Mononuclear cell (primary cell): ENCODE results near the gene MYO1D. TPM values are rescaled to one million over a fixed set of nuclear protein-coding genes. Genes with fewer than 3 reads are reported as not detected.

Source experiments
- H3K27me3 ChIP-seq: 2 replicates; pipeline ENCODE4 v1.6.0; 2011; ENCODE audit warnings: low read length, control low read depth; ENCODE audit not compliant: insufficient read depth
- H3K4me1 ChIP-seq: 2 replicates; pipeline ENCODE4 v1.5.1; 2011; ENCODE audit warnings: mild to moderate bottlenecking, low read length, control low read depth; ENCODE audit not compliant: insufficient read depth
- H3K4me3 ChIP-seq: 2 replicates; pipeline ENCODE4 v1.5.1; 2011; ENCODE audit warnings: mild to moderate bottlenecking, low read length, moderate library complexity
- H3K9me3 ChIP-seq: 2 replicates; pipeline ENCODE4 v1.5.1; 2011; ENCODE audit warnings: low read depth, mild to moderate bottlenecking, control low read depth, low read length
- total RNA-seq: library from RNA; depleted of rRNA; stranded (reverse); fragments of >200 nt; gene quantifications from one replicate; pipeline ENCODE4 v1.2.3, GENCODE V29; 2012

MYO1D gene
- total RNA-seq, 1 donor: 5.7 TPM

- H3K27me3 ChIP-seq: no peaks in the 10 kb centered on the region
- H3K9me3 ChIP-seq: no peaks in the 10 kb centered on the region
- no peaks in the 10 kb centered on the region for H3K4me1 ChIP-seq
- H3K4me3 ChIP-seq: no peak overlapping the region
These were observed 178.9 kb downstream of the MYO1D start for GRCh38 chr17:32697728-32698625.

GRCh38 chr17:32696426-32696825 lies 180.5 kb downstream of the MYO1D start:
- Histone ChIP-seq H3K27me3 (no peaks in the 10 kb centered on the region), H3K4me1 (no peaks in the 10 kb centered on the region), H3K9me3 (no peaks in the 10 kb centered on the region), H3K4me3 (no peak overlapping the region)

- Histone ChIP-seq H3K4me3 (no peak overlapping the region), H3K27me3 (no peaks in the 10 kb centered on the region), H3K9me3 (no peaks in the 10 kb centered on the region), H3K4me1 (no peaks in the 10 kb centered on the region)
These were observed 181.1 kb downstream of the MYO1D start for GRCh38 chr17:32695864-32696263.

DNA sequence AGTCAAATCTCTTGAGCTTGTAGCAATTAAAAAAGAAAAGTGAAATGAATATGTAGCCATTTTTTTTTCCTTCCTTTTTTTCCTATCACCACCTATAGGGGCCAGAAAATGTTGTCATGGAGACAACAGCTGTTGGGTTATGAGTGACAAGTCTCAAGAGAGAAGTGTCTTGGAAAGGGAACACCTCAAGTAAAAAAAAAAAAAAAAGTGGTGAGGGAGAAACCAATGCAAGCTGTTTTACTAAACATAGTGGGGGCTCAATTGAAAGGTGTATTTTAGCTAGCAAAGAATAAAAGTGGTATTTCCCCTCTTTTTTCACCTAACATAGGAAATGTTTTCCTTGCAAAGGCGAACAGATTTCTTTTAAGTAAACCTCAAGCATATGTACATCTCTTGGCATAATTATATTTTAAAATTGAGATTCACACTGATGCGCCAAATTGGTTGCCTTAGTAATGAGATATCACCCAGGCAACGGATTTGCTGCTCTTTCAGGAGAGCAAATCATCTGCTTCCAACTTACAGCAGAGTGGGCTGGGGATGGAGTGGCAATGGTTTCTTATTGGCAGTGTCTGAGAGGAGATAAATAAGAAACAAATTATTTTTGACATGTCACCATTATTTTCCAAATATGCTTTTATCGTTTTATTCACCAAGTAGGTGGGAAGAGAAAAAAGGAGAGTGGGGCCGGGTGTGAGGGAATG lies 183.6 kb downstream of the MYO1D start:
- H3K4me1 ChIP-seq: no peaks in the 10 kb centered on the region
- no peaks in the 10 kb centered on the region for H3K9me3 ChIP-seq
- H3K4me3 ChIP-seq: no peak overlapping the region

DNA sequence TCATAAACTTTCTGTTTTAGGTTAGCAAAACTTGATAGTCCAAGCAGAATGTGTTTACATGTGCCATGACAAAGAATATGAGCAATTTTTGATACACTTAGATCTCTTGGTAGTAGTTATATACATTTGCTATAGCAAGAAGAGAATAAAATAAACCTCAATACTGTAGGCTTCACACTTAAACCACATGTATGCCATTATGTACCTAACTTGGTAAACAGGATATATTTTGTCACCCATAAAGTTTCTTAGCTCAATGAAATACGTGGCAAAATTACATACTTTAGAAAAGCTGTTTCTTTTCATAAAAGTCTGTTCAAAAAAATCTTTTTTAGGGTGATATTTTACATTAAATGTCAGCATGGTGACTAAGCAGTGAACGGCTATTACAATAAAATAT lies 184.7 kb downstream of the MYO1D start:
- Histone ChIP-seq H3K4me3 (no peak overlapping the region), H3K4me1 (no peaks in the 10 kb centered on the region), H3K9me3 (no peaks in the 10 kb centered on the region), H3K27me3 (no peaks in the 10 kb centered on the region)

More for the DNA sequence above, 183.6 kb downstream of the MYO1D start:
- no peaks in the 10 kb centered on the region for H3K27me3 ChIP-seq

DNA sequence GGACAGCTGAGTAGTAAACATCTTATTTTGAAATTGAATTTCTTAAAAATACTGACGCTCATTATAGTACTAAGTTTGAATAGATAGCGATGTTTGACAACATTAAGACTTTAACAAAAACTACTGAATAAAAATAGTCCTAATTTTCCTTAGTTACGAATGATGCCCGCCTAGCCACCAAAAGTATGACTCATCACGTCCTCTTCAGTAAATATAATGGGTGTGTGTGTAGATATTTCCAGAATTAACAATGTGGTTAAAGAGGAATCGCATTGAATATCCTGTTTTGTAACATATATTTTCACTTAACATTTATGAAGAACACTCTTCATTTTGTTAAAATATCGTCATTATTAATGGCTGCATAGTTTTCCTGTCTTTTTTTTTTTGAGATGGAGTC lies 187.6 kb downstream of the MYO1D start:
- Histone ChIP-seq H3K4me3 (no peak overlapping the region), H3K9me3 (no peaks in the 10 kb centered on the region), H3K27me3 (no peaks in the 10 kb centered on the region)

GRCh38 chr17:32688221-32688620 lies 188.7 kb downstream of the MYO1D start:
- Histone ChIP-seq H3K4me1 (no peaks in the 10 kb centered on the region), H3K27me3 (no peaks in the 10 kb centered on the region), H3K4me3 (no peak overlapping the region), H3K9me3 (no peaks in the 10 kb centered on the region)

More for the DNA sequence above, 187.6 kb downstream of the MYO1D start:
- H3K4me1 ChIP-seq: no peaks in the 10 kb centered on the region

DNA sequence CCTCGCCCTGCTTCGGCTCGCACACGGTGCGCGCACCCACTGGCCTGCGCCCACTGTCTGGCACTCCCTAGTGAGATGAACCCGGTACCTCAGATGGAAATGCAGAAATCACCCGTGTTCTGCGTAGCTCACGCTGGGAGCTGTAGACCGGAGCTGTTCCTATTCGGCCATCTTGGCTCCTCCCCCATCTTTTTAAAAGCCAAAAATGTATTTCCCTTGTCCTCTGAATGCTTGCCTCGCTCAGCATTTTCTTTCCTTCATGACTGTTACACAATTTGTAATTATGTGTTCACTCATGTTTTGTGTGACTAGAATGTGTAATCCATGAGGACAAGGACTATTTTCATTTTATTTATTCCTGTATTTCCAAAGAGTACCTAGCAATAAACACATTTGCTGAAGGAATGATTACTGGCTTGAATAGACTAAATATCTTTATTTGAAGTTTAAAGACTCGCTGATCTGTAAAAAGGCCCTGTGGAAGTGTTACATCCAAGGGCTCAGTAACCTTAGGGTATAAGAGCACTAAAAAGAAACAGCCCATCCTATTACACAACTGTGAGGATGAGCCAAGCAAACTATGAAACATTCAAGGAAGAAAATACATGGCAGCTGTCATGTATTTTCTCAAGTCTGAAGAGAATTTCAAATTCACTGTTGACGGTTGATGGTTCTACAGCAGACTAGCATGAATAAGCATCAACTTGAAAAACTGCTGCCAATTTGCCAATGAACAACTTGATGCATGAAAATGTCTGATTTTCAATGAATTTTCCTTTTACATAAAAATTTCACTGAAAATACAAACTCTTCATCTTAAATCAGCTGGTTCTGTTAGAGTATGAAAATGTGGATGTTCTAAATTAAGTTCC lies 192.6 kb downstream of the MYO1D start:
- no peaks in the 10 kb centered on the region for H3K9me3 ChIP-seq
- no peaks in the 10 kb centered on the region for H3K27me3 ChIP-seq
- H3K4me1 ChIP-seq: no peaks in the 10 kb centered on the region
- H3K4me3 ChIP-seq: no peak overlapping the region

GRCh38 chr17:32673964-32674363 lies 203.0 kb downstream of the MYO1D start:
- H3K27me3 ChIP-seq: no peaks in the 10 kb centered on the region
- no peaks in the 10 kb centered on the region for H3K9me3 ChIP-seq
- no peak overlapping the region for H3K4me3 ChIP-seq
- no peaks in the 10 kb centered on the region for H3K4me1 ChIP-seq

GRCh38 chr17:32672711-32673110 lies 204.2 kb downstream of the MYO1D start:
- Histone ChIP-seq H3K4me3 (no peak overlapping the region), H3K4me1 (no peaks in the 10 kb centered on the region), H3K9me3 (no peaks in the 10 kb centered on the region), H3K27me3 (no peaks in the 10 kb centered on the region)

GRCh38 chr17:32671896-32672295 lies 205.0 kb downstream of the MYO1D start:
- no peaks in the 10 kb centered on the region for H3K4me1 ChIP-seq
- H3K4me3 ChIP-seq: no peak overlapping the region
- no peaks in the 10 kb centered on the region for H3K9me3 ChIP-seq

GRCh38 chr17:32664936-32665583 lies 211.9 kb downstream of the MYO1D start:
- Histone ChIP-seq H3K27me3 (no peaks in the 10 kb centered on the region), H3K9me3 (no peaks in the 10 kb centered on the region), H3K4me1 (no peaks in the 10 kb centered on the region), H3K4me3 (no peak overlapping the region)

More at GRCh38 chr17:32671896-32672295, 205.0 kb downstream of the MYO1D start:
- H3K27me3 ChIP-seq: no peaks in the 10 kb centered on the region

DNA sequence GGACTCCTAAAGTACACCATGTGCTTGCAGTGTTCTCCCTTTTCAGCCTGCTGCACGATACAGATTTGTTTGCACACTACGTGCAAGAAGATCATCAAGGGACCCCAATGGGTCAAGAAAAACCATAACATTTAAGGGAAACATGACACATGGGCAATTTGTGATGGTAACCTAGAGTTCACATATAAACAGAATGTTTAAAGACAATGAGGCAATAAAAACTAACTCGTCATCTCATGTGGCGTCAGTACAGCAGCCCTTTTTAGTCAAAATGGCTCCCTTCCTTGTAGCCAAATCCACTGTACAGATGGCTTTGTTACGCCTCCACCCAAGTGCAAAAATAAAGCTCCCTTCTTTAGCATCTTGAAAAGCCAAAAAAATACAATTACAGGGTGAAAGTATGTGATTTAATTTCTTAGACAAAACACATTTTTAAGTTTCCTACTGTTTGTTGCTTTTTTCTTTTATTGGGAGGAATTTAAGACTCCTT lies 216.4 kb downstream of the MYO1D start:
- H3K4me3 ChIP-seq: no peak overlapping the region
- no peaks in the 10 kb centered on the region for H3K4me1 ChIP-seq
- H3K27me3 ChIP-seq: no peaks in the 10 kb centered on the region

GRCh38 chr17:32659419-32659842 lies 217.5 kb downstream of the MYO1D start:
- no peaks in the 10 kb centered on the region for H3K9me3 ChIP-seq
- H3K27me3 ChIP-seq: no peaks in the 10 kb centered on the region
- H3K4me3 ChIP-seq: no peak overlapping the region

More for the DNA sequence above, 216.4 kb downstream of the MYO1D start:
- H3K9me3 ChIP-seq: no peaks in the 10 kb centered on the region

More at GRCh38 chr17:32659419-32659842, 217.5 kb downstream of the MYO1D start:
- no peaks in the 10 kb centered on the region for H3K4me1 ChIP-seq
